Ascending aorta (tissue), 2 donors: Measurements from ENCODE around the gene SLC4A5. TPM values are rescaled to one million over a fixed set of nuclear protein-coding genes. Genes with fewer than 3 reads are reported as not detected.

Experiments used
- DNase-seq, 2 donors: peaks; one replicate each; pipeline ENCODE4 v3.0.0-alpha.2; 2019; ENCODE audit warnings: low spot score in 2 of 2
- H3K27ac ChIP-seq, 2 donors: fragments of 200-600 bp; sonication (generic); one replicate each; pipeline ENCODE4 v1.5.1; 2016 to 2017; ENCODE audit warnings: mild to moderate bottlenecking in 1 of 2
- H3K27me3 ChIP-seq: fragments of 200-600 bp; sonication (generic); one replicate; pipeline ENCODE4 v1.5.1; 2017
- H3K36me3 ChIP-seq, 2 donors: fragments of 200-600 bp; sonication (generic); one replicate each; pipeline ENCODE4 v1.5.1; 2016
- H3K4me1 ChIP-seq, 2 donors: fragments of 200-600 bp; sonication (generic); one replicate each; pipeline ENCODE4 v1.5.1; 2016 to 2017; ENCODE audit warnings: mild to moderate bottlenecking in 1 of 2
- H3K4me3 ChIP-seq, 2 donors: fragments of 200-600 bp; sonication (generic); one replicate each; pipeline ENCODE4 v1.5.1; 2016 to 2017; ENCODE audit warnings: mild to moderate bottlenecking in 1 of 2
- H3K9me3 ChIP-seq, 2 donors: fragments of 200-600 bp; sonication (generic); one replicate each; pipeline ENCODE4 v1.5.1; 2016
- CTCF ChIP-seq, 3 experiments: fragments of 200-600 bp in 2 of 3; fragments of 450-650 bp in 1 of 3; sonication (generic) in 2 of 3; IDR thresholded peaks; one replicate each; pipeline ENCODE4 v1.5.1; 2016 to 2019; ENCODE audit warnings: antibody characterized with exemption in 3 of 3, mild to moderate bottlenecking in 1 of 3, moderate library complexity in 1 of 3
- intact Hi-C: fragments of 100-400 bp; cut with DNase I; formaldehyde crosslinking; loops from one replicate; pipeline ENCODE4 v1.15.1; 2023
- total RNA-seq: library from RNA; depleted of rRNA; stranded (reverse); fragments of >200 nt; gene quantifications from one replicate; pipeline ENCODE4 v1.1.0, GENCODE V29; 2016

The SLC4A5 gene
- total RNA-seq, 1 donor from 2014 or later: 0.11 TPM

- H3K4me3 ChIP-seq: no peak overlapping the region
- H3K27me3 ChIP-seq: no peaks in the 10 kb centered on the region
- intact Hi-C loops: no loop called here
- TF ChIP-seq CTCF (IDR thresholded peaks at IDR 0.05): no peak
- no peaks in the 10 kb centered on the region for H3K4me1 ChIP-seq
- no peak overlapping the region for H3K27ac ChIP-seq
- no peaks in the 10 kb centered on the region for H3K9me3 ChIP-seq
- DNase-seq: no peak
- H3K36me3 ChIP-seq: no peaks in the 10 kb centered on the region
These were observed 49.8 kb downstream of the SLC4A5 start for GRCh38 chr2:74293191-74293991.

- DNase-seq: no peak
- H3K4me3 ChIP-seq: no peak overlapping the region
- no peaks in the 10 kb centered on the region for H3K36me3 ChIP-seq
- H3K4me1 ChIP-seq: no peaks in the 10 kb centered on the region
- TF ChIP-seq CTCF (IDR thresholded peaks at IDR 0.05): no peak
- no peak overlapping the region for H3K27ac ChIP-seq
- H3K27me3 ChIP-seq: no peaks in the 10 kb centered on the region
- H3K9me3 ChIP-seq: no peaks in the 10 kb centered on the region
- intact Hi-C loops: no loop called here
These were observed 50.5 kb downstream of the SLC4A5 start for GRCh38 chr2:74292751-74293150.

- intact Hi-C loops: no loop called here
- no peak for DNase-seq
- Histone ChIP-seq H3K9me3 (no peaks in the 10 kb centered on the region), H3K27ac (no peak overlapping the region), H3K27me3 (no peaks in the 10 kb centered on the region), H3K36me3 (no peaks in the 10 kb centered on the region), H3K4me3 (no peak overlapping the region), H3K4me1 (no peaks in the 10 kb centered on the region)
- no peak for TF ChIP-seq CTCF (IDR thresholded peaks at IDR 0.05)
These were observed 51.2 kb downstream of the SLC4A5 start for GRCh38 chr2:74291886-74292621.

GRCh38 chr2:74291218-74291544 is 52.0 kb downstream of the SLC4A5 start:
- TF ChIP-seq CTCF (IDR thresholded peaks at IDR 0.05): no peak
- no peak for DNase-seq
- H3K27ac ChIP-seq: no peak overlapping the region
- no peaks in the 10 kb centered on the region for H3K4me1 ChIP-seq
- intact Hi-C loops: no loop called here
- no peaks in the 10 kb centered on the region for H3K27me3 ChIP-seq
- H3K9me3 ChIP-seq: no peaks in the 10 kb centered on the region
- H3K36me3 ChIP-seq: no peaks in the 10 kb centered on the region
- no peak overlapping the region for H3K4me3 ChIP-seq

GRCh38 chr2:74290466-74291217 is 52.6 kb downstream of the SLC4A5 start:
- no peak overlapping the region for H3K27ac ChIP-seq
- no peaks in the 10 kb centered on the region for H3K9me3 ChIP-seq
- TF ChIP-seq CTCF (IDR thresholded peaks at IDR 0.05): no peak
- intact Hi-C loops: no loop called here
- DNase-seq: no peak
- H3K27me3 ChIP-seq: no peaks in the 10 kb centered on the region
- no peaks in the 10 kb centered on the region for H3K36me3 ChIP-seq
- no peak overlapping the region for H3K4me3 ChIP-seq
- no peaks in the 10 kb centered on the region for H3K4me1 ChIP-seq
